ENCODE measurements around the gene MYH14. TPM values are rescaled to one million over a fixed set of nuclear protein-coding genes. Genes with fewer than 3 reads are reported as not detected.

MYH14 gene
- total and polyA plus RNA-seq, 9 of the 15 experiments (the other 6 are each of a cell fraction or from before 2014, with no cell fraction given) = 0.04 to 0.86 (median 0.19) TPM; not detected in 2

GRCh38 chr19:50315773-50316448 lies 112.5 kb downstream of the MYH14 start:
- ChIA-PET POLR2A (interaction anchor here (0.6 to 1.6 kb wide), 3 partner anchors 10 to 53 kb away, joined by 3 to 9 read pairs (median 3); no protein-coding TSS in a partner anchor), CTCF (ENCODE audit: low intra/inter-chr PET ratio) (no interaction called here)
- H3K4me2 ChIP-seq (ENCODE audit: insufficient read depth, low read length) = peak overlapping the region; percentile 66
- ATAC-seq (peak; percentile 80), FAIRE-seq (peak; percentile 83), DNase-seq (ENCODE audit: extremely low read depth in 1 of 4, low spot score in 3 of 4) (peak; percentile 61 to 72 (median 62))
- H3K27me3 ChIP-seq (ENCODE audit: control insufficient read depth in 2 of 2, insufficient read depth in 2 of 2, low read length in 2 of 2) = peaks cover 0 to 3% of the 10 kb centered on the region in 2 experiments; a peak in 1 of 5 replicates
- BruUV-seq (replicated peaks) = no TSS peak
- H3K4me3 ChIP-seq = peak overlapping the region; percentile 50
- WGBS (ENCODE audit: insufficient coverage, low coverage, missing lambda C conversion rate) = 0% methylated on average over 9 of the region's 18 CpGs
- peak overlapping the region; percentile 67 for H2AFZ ChIP-seq (ENCODE audit: low read depth, low read length)
- H3K9me3 ChIP-seq (replicated peaks; ENCODE audit: control insufficient read depth, insufficient read depth, low read depth, low read length) = no peaks in the 10 kb centered on the region
- peaks cover 10% of the 10 kb centered on the region; the same call in 1 of the 3 replicates for H3K36me3 ChIP-seq (ENCODE audit: control insufficient read depth, insufficient read depth, low read length)
- H3K9me1 ChIP-seq (ENCODE audit: control insufficient read depth, insufficient read depth, low read length) = no peaks in the 10 kb centered on the region
- peak overlapping the region; percentile 56 to 89 for H3K9ac ChIP-seq (ENCODE audit: insufficient read depth in 1 of 2, low read depth in 2 of 2, low read length in 2 of 2)
- no peaks in the 10 kb centered on the region; the same call in 1 of the 2 replicates for H4K20me1 ChIP-seq (replicated peaks; ENCODE audit: control insufficient read depth, insufficient read depth, low read length)
- intact Hi-C loops (cut with micrococcal nuclease) = no loop called here
- H3K79me2 ChIP-seq (ENCODE audit: control insufficient read depth, insufficient read depth, low read length) = no peaks in the 10 kb centered on the region
- peaks cover 0 to 40% of the 10 kb centered on the region in 2 experiments for H3K4me1 ChIP-seq (replicated peaks in 1 of 2; ENCODE audit: control insufficient read depth in 2 of 2, insufficient read depth in 2 of 2, low read length in 2 of 2)
- H3K27ac ChIP-seq (ENCODE audit: extremely low read depth, low read depth, low read length) = peak overlapping the region; percentile 66
- in situ Hi-C loops (cut with MboI) = no loop called here
- peak; percentile 48; the same call in 1 of the 2 replicates for TF ChIP-seq MTA1 (IDR thresholded peaks at IDR 0.05; ENCODE audit: borderline replicate concordance)
- TF ChIP-seq GABPA (tag; conservative IDR thresholded peaks at IDR 0.05; ENCODE audit: low read depth) = no peak
- TF ChIP-seq ZFP36 (IDR thresholded peaks at IDR 0.05; ENCODE audit: low read depth, low read length, partially characterized antibody) = peak; percentile 59
- no peak for TF ChIP-seq HDAC6 (IDR thresholded peaks at IDR 0.05; ENCODE audit: low read depth, low read length)
- 0 out of 2 replicates have a peak, but pooled peaks have one; percentile 22 for TF ChIP-seq LARP7 (IDR thresholded peaks at IDR 0.05)
- TF ChIP-seq CREB5 (CRISPR knock-in tag; IDR thresholded peaks at IDR 0.05) = no peak
- peak in 1 of 2 experiments; percentile 90; a peak in 2 of 4 replicates for TF ChIP-seq KDM1A (IDR thresholded peaks at IDR 0.05)
- TF ChIP-seq MBD2 (IDR thresholded peaks at IDR 0.05; ENCODE audit: borderline replicate concordance, low read depth) = no peak
- TF ChIP-seq UBTF (IDR thresholded peaks at IDR 0.05; ENCODE audit: borderline replicate concordance in 1 of 2, low read depth in 2 of 2, low read length in 2 of 2) = 0 out of 4 replicates have a peak, but pooled peaks of 1 of the 2 experiments have one; percentile 39
- TF ChIP-seq ZNF282 (CRISPR knock-in tag; IDR thresholded peaks at IDR 0.05) = no peak
- TF ChIP-seq HDAC2 (IDR thresholded peaks at IDR 0.05) = 0 out of 2 replicates have a peak, but pooled peaks have one; percentile 61
- 0 out of 2 replicates have a peak, but pooled peaks have one; percentile 42 for TF ChIP-seq OTX1 (CRISPR knock-in tag; IDR thresholded peaks at IDR 0.05)

All from K562 (cell line).